HG02981 (cell line): Measurements from ENCODE around the gene MLANA.

Experiments
- ATAC-seq: cut with Tn5 transposase; IDR thresholded peaks from one replicate; pipeline ENCODE4 v1.9.1; 2021; ENCODE audit warnings: mild to moderate bottlenecking, moderate library complexity; ENCODE audit not compliant: unreplicated experiment

MLANA gene

GRCh38 chr9:5953743-5954707 is 63.3 kb downstream of the MLANA start:
- ATAC-seq, result no peak

- ATAC-seq, result no peak
Measured at GRCh38 chr9:5957166-5957565, 66.5 kb downstream of the MLANA start.

- ATAC-seq, result peak; percentile 59
Measured at GRCh38 chr9:5958273-5958672, 67.6 kb downstream of the MLANA start.
